HG03442 (cell line): ENCODE results near the gene POLR3E.
"Not testable (repeated sequence)": the region's sequence is repeated elsewhere in the genome, so short reads cannot be mapped to it uniquely, and the experiment has no call there.

Experiments
- ATAC-seq: cut with Tn5 transposase; IDR thresholded peaks from one replicate; pipeline ENCODE4 v1.9.1; 2021; ENCODE audit warnings: mild to moderate bottlenecking, moderate library complexity; ENCODE audit not compliant: unreplicated experiment

POLR3E gene

DNA sequence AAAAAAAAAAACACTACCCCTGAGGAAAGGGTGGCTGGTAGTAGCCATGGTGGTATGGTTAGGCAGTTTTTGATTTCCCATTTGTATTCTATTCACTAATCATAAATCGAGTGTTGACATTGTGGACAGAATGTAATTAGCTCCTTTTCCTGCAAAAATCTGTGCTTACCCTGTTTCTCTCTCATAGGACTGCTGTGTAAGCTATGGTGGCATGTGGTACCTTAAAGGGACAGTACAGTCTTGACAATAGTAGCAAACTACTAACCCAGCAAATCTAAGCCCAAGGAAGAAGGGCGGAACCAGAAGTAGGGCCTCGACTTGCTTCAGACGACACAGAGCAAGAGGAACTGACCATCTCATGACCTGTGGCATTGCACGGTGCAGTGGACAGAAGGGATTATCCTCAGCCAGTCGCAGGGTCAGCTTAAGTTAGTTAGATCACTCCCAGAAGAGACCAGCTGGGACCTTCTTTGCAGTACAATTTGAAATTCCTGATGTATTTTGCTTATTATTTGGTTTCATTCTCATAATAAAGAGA is 36.3 kb downstream of the POLR3E start:
- no peak for ATAC-seq

GRCh38 chr16:22335668-22336246 is 38.5 kb downstream of the POLR3E start:
- no peak for ATAC-seq

- ATAC-seq: no peak
Measured at GRCh38 chr16:22336581-22336980, 39.4 kb downstream of the POLR3E start.

DNA sequence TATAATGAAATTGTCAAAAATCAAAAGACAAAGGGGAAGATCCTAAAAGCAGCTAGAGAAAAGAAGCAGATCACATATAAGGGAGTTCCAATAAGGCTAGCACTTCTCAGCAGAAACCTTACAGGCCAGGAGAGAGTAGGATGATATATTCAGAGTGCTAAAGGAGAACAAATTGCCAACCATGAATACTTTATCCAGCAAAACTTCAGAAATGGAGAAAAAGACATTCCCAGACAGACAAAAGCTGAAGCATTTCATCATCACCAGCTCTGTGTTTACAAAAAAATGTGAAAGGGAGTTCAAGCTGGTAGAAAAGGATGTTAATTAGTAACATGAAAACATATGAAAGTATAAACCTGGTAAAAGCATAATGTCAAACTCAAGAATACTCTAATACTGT is 39.8 kb downstream of the POLR3E start:
- no peak for ATAC-seq

DNA sequence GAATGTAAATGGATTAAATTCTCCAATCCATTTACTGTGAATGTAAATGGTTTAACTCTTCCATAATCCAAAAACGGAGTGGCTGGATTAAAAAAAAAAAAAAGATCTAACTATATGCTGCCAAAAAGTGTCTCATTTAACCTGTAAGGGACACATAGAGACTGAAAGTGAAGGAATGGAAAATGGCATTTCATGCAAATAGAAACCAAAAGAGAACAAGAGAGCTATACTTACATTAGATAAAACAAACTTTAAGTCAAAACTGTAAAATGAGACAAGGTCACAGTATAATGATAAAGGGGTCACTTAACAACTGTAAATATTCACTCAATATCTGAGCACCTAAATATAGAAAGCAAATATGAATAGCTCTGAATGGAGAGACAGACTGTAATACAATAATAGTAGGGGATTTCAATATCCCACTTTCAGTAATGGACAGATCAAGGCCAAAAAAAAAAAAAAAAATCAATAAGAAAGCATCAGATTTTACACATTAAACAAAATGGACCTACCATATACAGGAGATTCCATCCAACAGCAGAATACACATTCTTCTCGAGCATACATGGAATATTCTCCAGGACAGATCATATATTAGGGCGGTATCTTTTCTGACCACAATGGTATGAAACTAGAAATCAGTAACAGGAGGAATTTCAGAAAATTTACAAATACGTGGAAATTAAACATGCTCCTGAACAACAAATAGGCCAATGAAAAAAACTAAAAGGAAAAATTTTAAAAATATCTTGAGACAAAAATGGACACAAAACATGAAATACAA is 40.8 kb downstream of the POLR3E start:
- ATAC-seq: no peak

DNA sequence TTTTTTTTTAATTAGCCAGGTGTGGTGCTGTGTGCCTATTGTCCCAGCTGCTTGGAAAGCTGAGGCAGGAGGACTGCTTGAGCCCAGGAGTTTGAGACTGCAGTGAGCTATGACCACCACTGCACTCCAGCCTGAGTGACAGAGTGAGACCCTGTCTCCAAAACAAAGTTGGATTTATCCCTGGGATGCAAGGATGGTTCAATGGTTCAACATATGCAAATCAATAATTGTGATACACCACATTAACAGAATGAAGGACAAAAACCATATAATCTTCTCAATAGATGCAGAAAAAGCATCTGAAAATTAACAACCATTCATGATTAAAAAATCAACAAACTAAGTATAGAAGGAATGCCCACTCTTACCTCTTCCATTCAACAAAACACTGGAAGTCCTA is 43.7 kb downstream of the POLR3E start:
- no peak for ATAC-seq

DNA sequence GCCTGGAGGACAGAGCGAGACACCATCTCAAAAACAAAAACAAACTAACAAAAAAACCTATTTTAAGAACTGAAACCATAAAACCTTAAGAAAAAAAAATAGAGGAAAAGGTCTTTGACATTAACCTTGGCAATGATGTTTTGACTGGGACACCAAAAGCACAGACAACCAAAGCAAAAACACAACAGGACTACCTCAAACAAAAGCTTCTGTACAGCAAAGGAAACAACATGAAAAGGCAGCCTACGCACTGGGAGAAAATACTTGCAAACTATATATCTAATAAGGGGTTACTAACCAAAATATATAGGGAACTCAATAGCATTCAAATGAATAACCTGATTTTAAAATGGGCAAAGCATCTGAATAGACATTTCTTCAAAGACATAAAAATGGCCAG is 44.9 kb downstream of the POLR3E start:
- no peak for ATAC-seq

- ATAC-seq: no peak
Measured at GRCh38 chr16:22346483-22346882, 49.3 kb downstream of the POLR3E start.

DNA sequence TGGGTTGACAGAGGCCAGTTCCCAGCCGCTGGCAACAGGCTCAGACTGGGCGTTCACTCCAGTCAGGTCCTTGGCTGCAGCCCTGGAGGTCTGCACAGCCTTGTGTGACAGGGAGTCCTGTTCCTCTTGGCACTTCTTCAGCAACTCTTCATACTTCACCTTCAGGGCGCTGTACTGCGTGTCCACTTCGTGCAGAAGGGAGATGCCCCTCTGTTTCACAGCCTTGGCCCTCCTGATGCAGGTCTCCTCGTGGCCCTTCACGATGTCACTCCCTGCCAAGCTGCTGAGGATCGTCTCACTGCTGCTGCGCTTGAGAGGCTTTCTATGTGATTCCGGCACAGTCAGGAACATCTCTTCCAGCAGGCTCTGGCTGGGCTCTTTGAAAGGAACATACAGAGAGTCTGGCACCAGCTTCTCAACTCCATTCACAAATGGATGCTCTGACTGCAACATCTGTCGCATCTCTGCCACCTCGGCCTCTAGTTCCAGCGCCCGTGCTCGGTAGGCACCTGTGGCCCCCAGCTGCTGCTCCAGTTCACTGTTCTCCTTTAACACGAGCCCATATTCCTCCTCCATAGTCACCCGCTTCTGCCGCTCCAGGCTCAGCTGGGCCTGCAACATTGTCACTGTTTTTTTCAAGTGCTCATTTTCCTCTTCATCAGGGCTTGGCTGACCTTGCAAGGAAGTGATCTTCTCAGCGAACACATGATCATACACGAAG is 50.1 kb downstream of the POLR3E start:
- no peak for ATAC-seq

- no peak for ATAC-seq
Measured at GRCh38 chr16:22348291-22348690, 51.1 kb downstream of the POLR3E start.

DNA sequence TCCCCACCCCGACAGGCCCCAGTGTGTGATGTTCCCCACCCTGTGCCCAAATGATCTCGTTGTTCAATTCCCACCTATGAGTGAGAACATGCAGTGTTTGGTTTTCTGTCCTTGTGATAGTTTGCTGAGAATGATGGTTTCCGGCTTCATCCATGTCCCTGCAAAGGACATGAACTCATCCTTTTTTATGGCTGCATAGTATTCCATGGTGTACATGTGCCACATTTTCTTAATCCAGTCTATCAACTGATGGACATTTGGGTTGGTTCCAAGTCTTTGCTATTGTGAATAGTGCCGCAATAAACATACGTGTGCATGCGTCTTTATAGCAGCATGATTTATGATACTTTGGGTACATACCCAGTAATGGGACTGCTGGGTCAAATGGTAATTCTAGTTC is 53.8 kb downstream of the POLR3E start:
- ATAC-seq: not testable (repeated sequence)

- ATAC-seq: no peak
Measured at GRCh38 chr16:22352140-22352539, 54.9 kb downstream of the POLR3E start.

DNA sequence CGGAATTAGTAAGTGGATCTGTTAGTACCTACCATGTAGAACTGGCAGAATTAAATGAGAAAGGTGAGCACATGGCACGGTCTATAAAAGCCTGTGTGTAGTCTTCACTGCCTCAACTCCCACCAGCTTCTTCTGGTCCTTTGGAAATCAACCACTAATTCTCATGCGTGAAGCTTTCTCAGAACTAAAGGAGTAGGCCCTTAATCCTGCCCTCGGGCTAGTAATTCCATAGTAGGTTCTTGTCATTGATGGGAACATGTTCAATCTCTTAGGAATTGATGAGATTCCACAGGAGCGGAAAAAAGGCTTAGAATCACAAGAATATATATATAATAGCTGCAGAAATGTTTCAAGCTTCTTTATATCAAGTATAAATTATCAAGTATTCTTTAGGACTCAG is 55.5 kb downstream of the POLR3E start:
- ATAC-seq: no peak

GRCh38 chr16:22353191-22353919 is 56.1 kb downstream of the POLR3E start:
- no peak for ATAC-seq

- ATAC-seq: no peak
Measured at GRCh38 chr16:22353933-22354541, 56.8 kb downstream of the POLR3E start.

- no peak for ATAC-seq
Measured at GRCh38 chr16:22355487-22355908, 58.3 kb downstream of the POLR3E start.

DNA sequence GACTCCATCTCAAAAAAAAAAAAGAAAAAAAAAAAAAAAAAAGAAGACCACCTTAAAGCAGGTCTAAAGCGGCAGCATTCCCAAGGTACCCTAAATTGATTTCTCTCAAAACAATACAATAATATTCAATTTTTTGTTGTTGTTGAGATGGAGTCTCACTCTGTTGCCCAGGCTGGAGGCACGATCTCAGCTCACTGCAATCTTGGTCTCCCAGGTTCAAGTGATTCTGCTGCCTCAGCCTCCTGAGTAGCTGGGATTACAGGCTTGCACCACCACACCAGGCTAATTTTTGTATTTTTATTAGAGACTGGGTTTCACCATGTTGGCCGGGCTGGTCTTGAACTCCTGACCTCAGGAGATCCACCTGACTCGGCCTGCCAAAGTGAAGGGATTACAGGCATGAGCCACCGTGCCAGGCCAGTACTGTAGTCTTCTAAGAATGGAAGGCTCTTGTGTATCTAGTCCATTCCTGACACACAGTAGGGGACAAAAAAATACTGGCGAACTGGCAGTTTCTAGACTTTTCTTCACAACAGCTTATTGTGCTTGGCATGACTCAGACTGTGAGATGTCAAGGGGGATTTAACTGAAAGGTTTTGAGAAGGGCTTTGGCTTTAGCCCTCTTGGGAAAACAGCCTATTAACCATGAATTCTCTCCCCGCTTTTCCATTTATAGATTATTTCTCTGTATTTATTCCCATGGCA is 59.9 kb downstream of the POLR3E start:
- peak; percentile 26 for ATAC-seq

GRCh38 chr16:22357635-22357971 is 60.4 kb downstream of the POLR3E start:
- peak; percentile 44 for ATAC-seq

DNA sequence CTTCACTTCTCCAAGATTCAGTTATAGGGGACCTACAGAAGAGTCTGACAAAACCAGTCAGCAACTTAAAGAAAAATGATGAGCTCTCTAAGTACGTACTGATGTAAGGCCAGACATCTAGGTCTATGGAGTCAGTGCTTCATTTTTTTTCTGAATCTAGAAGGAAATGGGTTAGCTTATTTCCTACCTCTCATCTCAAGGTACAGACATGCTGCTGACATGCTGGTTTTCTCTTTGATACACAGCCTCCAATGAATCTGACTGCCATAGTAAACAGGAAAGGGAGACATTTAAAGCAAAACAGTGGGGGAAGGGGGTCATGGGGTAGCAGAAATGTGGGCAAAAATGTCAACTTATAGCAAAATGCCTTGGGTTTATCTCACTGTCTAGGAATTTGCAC is 60.8 kb downstream of the POLR3E start:
- no peak for ATAC-seq

DNA sequence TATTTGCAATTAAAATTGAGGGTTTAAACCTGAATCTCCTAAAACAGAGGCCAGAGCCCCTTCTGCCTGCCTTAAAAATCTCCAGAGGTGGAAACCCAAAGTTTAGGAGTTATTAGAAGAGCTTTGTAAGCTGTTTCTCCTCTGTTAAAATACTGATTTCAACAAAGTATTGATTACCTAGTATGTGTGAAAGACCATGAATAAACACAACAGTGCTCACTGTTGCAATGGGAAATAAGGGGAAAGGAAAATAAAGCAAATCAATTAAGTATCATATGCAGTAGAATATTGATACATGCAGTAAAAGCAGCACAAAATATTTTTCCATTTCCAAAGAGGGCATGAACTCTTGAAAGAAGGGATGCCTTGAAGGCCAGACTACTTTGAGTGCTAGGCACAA is 62.5 kb downstream of the POLR3E start:
- ATAC-seq: no peak
